ENCODE measurements around the gene PDZD8.

PDZD8 gene

DNA sequence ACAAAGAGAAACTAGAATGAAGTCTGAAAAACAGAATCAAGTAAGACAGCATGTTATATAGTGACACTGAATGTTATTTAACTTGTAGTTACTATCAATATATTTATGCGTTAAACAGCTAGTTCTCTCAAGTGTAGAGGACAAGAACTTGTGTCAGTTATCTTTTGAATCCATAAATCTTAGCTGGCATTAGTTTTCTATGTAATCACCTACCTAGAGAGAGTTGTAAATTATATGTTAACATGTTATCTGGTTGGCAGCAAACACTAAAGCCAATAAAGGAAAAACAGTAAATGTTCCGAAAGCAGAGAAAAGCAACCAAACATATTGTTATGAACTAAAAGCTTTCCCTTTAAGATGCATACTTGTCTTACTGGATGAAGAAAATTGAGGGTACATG, 97.6 kb downstream of the PDZD8 start:
- DNase-seq (ENCODE audit: extremely low spot score): no peak
- no peak for TF ChIP-seq CTCF (IDR thresholded peaks at IDR 0.05; ENCODE audit: control extremely low read depth, extremely low read depth, low read depth, missing control alignments)
- ChIA-PET CTCF (interaction anchor here (2.4 to 3.6 kb wide), 2 partner anchors 8 to 11 kb away, joined by 5 to 14 read pairs; no protein-coding TSS in a partner anchor), POLR2A (interaction anchor here (0.5 kb wide), 1 partner anchor 25 kb away, joined by 7 read pairs; no protein-coding TSS in a partner anchor)

GRCh38 chr10:117275121-117275520, 100.1 kb downstream of the PDZD8 start:
- no peak for TF ChIP-seq CTCF (IDR thresholded peaks at IDR 0.05; ENCODE audit: control extremely low read depth, extremely low read depth, low read depth, missing control alignments)
- CTCF ChIA-PET: interaction anchor here (3.6 kb wide), 1 partner anchor 11 kb away, joined by 14 read pairs; no protein-coding TSS in a partner anchor
- POLR2A ChIA-PET: no interaction called here
- DNase-seq (ENCODE audit: extremely low spot score): no peak

- ChIA-PET POLR2A (no interaction called here), CTCF (interaction anchor here (1.4 to 3.6 kb wide), 2 partner anchors 11 to 13 kb away, joined by 3 to 14 read pairs; no protein-coding TSS in a partner anchor)
- no peak for DNase-seq (ENCODE audit: extremely low spot score)
- no peak for TF ChIP-seq CTCF (IDR thresholded peaks at IDR 0.05; ENCODE audit: control extremely low read depth, extremely low read depth, low read depth, missing control alignments)
Measured at GRCh38 chr10:117274509-117274908, 100.7 kb downstream of the PDZD8 start.

- ChIA-PET POLR2A (no interaction called here), CTCF (interaction anchor here (1.1 to 1.4 kb wide), 3 partner anchors 11 to 14 kb away, joined by 3 read pairs; no protein-coding TSS in a partner anchor)
- TF ChIP-seq CTCF (IDR thresholded peaks at IDR 0.05; ENCODE audit: control extremely low read depth, extremely low read depth, low read depth, missing control alignments): no peak
- DNase-seq (ENCODE audit: extremely low spot score): no peak
Measured at GRCh38 chr10:117273980-117274379, 101.3 kb downstream of the PDZD8 start.

GRCh38 chr10:117272195-117273076, 102.8 kb downstream of the PDZD8 start:
- DNase-seq (ENCODE audit: extremely low spot score): no peak
- POLR2A ChIA-PET: no interaction called here
- CTCF ChIA-PET: interaction anchor here (0.6 to 1.4 kb wide), 2 partner anchors 11 to 141 kb away, joined by 3 read pairs; no protein-coding TSS in a partner anchor
- no peak for TF ChIP-seq CTCF (IDR thresholded peaks at IDR 0.05; ENCODE audit: control extremely low read depth, extremely low read depth, low read depth, missing control alignments)

GRCh38 chr10:117271427-117271826, 103.8 kb downstream of the PDZD8 start:
- DNase-seq (ENCODE audit: extremely low spot score): no peak
- ChIA-PET POLR2A (no interaction called here), CTCF (no interaction called here)
- no peak for TF ChIP-seq CTCF (IDR thresholded peaks at IDR 0.05; ENCODE audit: control extremely low read depth, extremely low read depth, low read depth, missing control alignments)
